ENCODE results near the gene DLG1.
A peak's percentile ranks its signal among the peaks of the same experiment; 100 is the strongest.
"Not testable (repeated sequence)": the region's sequence is repeated elsewhere in the genome, so short reads cannot be mapped to it uniquely, and the experiment has no call there.

DLG1 gene

GRCh38 chr3:197209366-197210260 is 88.8 kb downstream of the DLG1 start:
- DNase-seq (ENCODE audit: low spot score), result no peak

- DNase-seq (ENCODE audit: low spot score), result no peak
Measured at GRCh38 chr3:197206913-197207312, 91.5 kb downstream of the DLG1 start.

GRCh38 chr3:197205675-197206074 is 92.7 kb downstream of the DLG1 start:
- DNase-seq (ENCODE audit: low spot score), result no peak

- no peak for DNase-seq (ENCODE audit: low spot score)
Measured at GRCh38 chr3:197205265-197205664, 93.1 kb downstream of the DLG1 start.

- no peak for DNase-seq (ENCODE audit: low spot score)
Measured at GRCh38 chr3:197204736-197205135, 93.7 kb downstream of the DLG1 start.

GRCh38 chr3:197203714-197204146 is 94.7 kb downstream of the DLG1 start:
- no peak for DNase-seq (ENCODE audit: low spot score)

- DNase-seq (ENCODE audit: low spot score), result no peak
Measured at GRCh38 chr3:197202694-197203093, 95.7 kb downstream of the DLG1 start.

- DNase-seq (ENCODE audit: low spot score), result no peak
Measured at GRCh38 chr3:197201791-197202452, 96.5 kb downstream of the DLG1 start.

GRCh38 chr3:197200856-197201255 is 97.6 kb downstream of the DLG1 start:
- DNase-seq (ENCODE audit: low spot score), result not testable (repeated sequence)

- no peak for DNase-seq (ENCODE audit: low spot score)
Measured at GRCh38 chr3:197197334-197197733, 101.1 kb downstream of the DLG1 start.

GRCh38 chr3:197196192-197196591 is 102.2 kb downstream of the DLG1 start:
- DNase-seq (ENCODE audit: low spot score), result no peak

- no peak for DNase-seq (ENCODE audit: low spot score)
Measured at GRCh38 chr3:197195326-197195725, 103.1 kb downstream of the DLG1 start.

- not testable (repeated sequence) for DNase-seq (ENCODE audit: low spot score)
Measured at GRCh38 chr3:197193759-197194158, 104.7 kb downstream of the DLG1 start.

- no peak for DNase-seq (ENCODE audit: low spot score)
Measured at GRCh38 chr3:197191897-197192296, 106.5 kb downstream of the DLG1 start.

- no peak for DNase-seq (ENCODE audit: low spot score)
Measured at GRCh38 chr3:197189623-197190022, 108.8 kb downstream of the DLG1 start.

- DNase-seq (ENCODE audit: low spot score), result no peak
Measured at GRCh38 chr3:197188963-197189362, 109.4 kb downstream of the DLG1 start.

GRCh38 chr3:197186887-197187588 is 111.4 kb downstream of the DLG1 start:
- DNase-seq (ENCODE audit: low spot score), result peak; percentile 90

- DNase-seq (ENCODE audit: low spot score), result peak; percentile 96
Measured at GRCh38 chr3:197183582-197183981, 114.8 kb downstream of the DLG1 start.

- DNase-seq (ENCODE audit: low spot score), result peak; percentile 87
Measured at GRCh38 chr3:197181741-197182140, 116.7 kb downstream of the DLG1 start.

GRCh38 chr3:197178998-197179397 is 119.4 kb downstream of the DLG1 start:
- no peak for DNase-seq (ENCODE audit: low spot score)

GRCh38 chr3:197175503-197175902 is 122.9 kb downstream of the DLG1 start:
- peak; percentile 62 for DNase-seq (ENCODE audit: low spot score)

GRCh38 chr3:197174927-197175326 is 123.5 kb downstream of the DLG1 start:
- peak; percentile 76 for DNase-seq (ENCODE audit: low spot score)

GRCh38 chr3:197173620-197174019 is 124.8 kb downstream of the DLG1 start:
- no peak for DNase-seq (ENCODE audit: low spot score)
